HG02970 (cell line): ENCODE data around the gene SLC38A10.

ENCODE experiments used
- ATAC-seq: cut with Tn5 transposase; IDR thresholded peaks from one replicate; pipeline ENCODE4 v1.9.1; 2021; ENCODE audit warnings: mild to moderate bottlenecking, moderate library complexity, moderate number of reproducible peaks; ENCODE audit not compliant: unreplicated experiment, low FRiP score

SLC38A10 gene

GRCh38 chr17:81332118-81332834, 37.2 kb upstream of the SLC38A10 start:
- no peak for ATAC-seq

GRCh38 chr17:81331527-81332043, 36.5 kb upstream of the SLC38A10 start:
- ATAC-seq = no peak

- ATAC-seq = no peak
Observed at GRCh38 chr17:81330884-81331245, 35.8 kb upstream of the SLC38A10 start.

- no peak for ATAC-seq
Observed at GRCh38 chr17:81329927-81330883, 35.1 kb upstream of the SLC38A10 start.

GRCh38 chr17:81328978-81329926, 34.1 kb upstream of the SLC38A10 start:
- ATAC-seq = no peak

- ATAC-seq = no peak
Observed at GRCh38 chr17:81328489-81328888, 33.4 kb upstream of the SLC38A10 start.

GRCh38 chr17:81325714-81326358, 30.7 kb upstream of the SLC38A10 start:
- ATAC-seq = no peak

- ATAC-seq = no peak
Observed at GRCh38 chr17:81324851-81325713, 30.0 kb upstream of the SLC38A10 start.

- no peak for ATAC-seq
Observed at GRCh38 chr17:81324177-81324850, 29.2 kb upstream of the SLC38A10 start.

- ATAC-seq = no peak
Observed at GRCh38 chr17:81323411-81323868, 28.3 kb upstream of the SLC38A10 start.

- ATAC-seq = no peak
Observed at GRCh38 chr17:81323083-81323369, 27.9 kb upstream of the SLC38A10 start.

- ATAC-seq = no peak
Observed at GRCh38 chr17:81322271-81323082, 27.4 kb upstream of the SLC38A10 start.

GRCh38 chr17:81317961-81318605, 23.0 kb upstream of the SLC38A10 start:
- no peak for ATAC-seq

GRCh38 chr17:81317530-81317821, 22.4 kb upstream of the SLC38A10 start:
- no peak for ATAC-seq

GRCh38 chr17:81315885-81316391, 20.8 kb upstream of the SLC38A10 start:
- no peak for ATAC-seq

- no peak for ATAC-seq
Observed at GRCh38 chr17:81315129-81315884, 20.2 kb upstream of the SLC38A10 start.
